Heart left ventricle (tissue), 16 donors: ENCODE measurements around the gene DMRTC2. TPM values are rescaled to one million over a fixed set of nuclear protein-coding genes. Genes with fewer than 3 reads are reported as not detected.
A peak's percentile ranks its signal among the peaks of the same experiment; 100 is the strongest.
"Not testable (repeated sequence)": the region's sequence is repeated elsewhere in the genome, so short reads cannot be mapped to it uniquely, and the experiment has no call there.

ENCODE experiments used
- ATAC-seq, 4 donors: fragments of 200-7000 bp; cut with Tn5 transposase; one replicate each; pipeline ENCODE4 v1.9.1; 2020 to 2022; ENCODE audit warnings: moderate library complexity in 4 of 4, mild to moderate bottlenecking in 3 of 4, moderate number of reproducible peaks in 1 of 4
- DNase-seq, 5 donors: peaks; one replicate each; pipeline ENCODE4 v3.0.0-alpha.2; 2020
- H3K27ac ChIP-seq, 12 donors: fragments of 200-600 bp; sonication (generic) in 4 of 12; one replicate each; pipeline versions ENCODE4 v1.5.0 to v1.8.0; 2016 to 2022; ENCODE audit warnings: mild to moderate bottlenecking in 2 of 12
- H3K27me3 ChIP-seq, 9 donors: fragments of 200-600 bp; sonication (generic) in 2 of 9; one replicate each; pipeline versions ENCODE4 v1.5.1 to v1.8.0; 2016 to 2022; ENCODE audit warnings: mild to moderate bottlenecking in 3 of 9
- H3K36me3 ChIP-seq, 9 donors: fragments of 200-600 bp; sonication (generic) in 2 of 9; one replicate each; pipeline versions ENCODE4 v1.5.0 to v1.8.0; 2018 to 2022; ENCODE audit warnings: mild to moderate bottlenecking in 2 of 9
- H3K4me1 ChIP-seq, 12 donors: fragments of 200-600 bp; sonication (generic) in 4 of 12; one replicate each; pipeline versions ENCODE4 v1.5.0 to v1.8.0; 2016 to 2022; ENCODE audit warnings: mild to moderate bottlenecking in 3 of 12
- H3K4me3 ChIP-seq, 12 donors: fragments of 200-600 bp; sonication (generic) in 4 of 12; one replicate each; pipeline versions ENCODE4 v1.5.0 to v1.8.0; 2017 to 2022; ENCODE audit warnings: mild to moderate bottlenecking in 9 of 12, moderate library complexity in 4 of 12
- H3K9me3 ChIP-seq, 12 donors: fragments of 200-600 bp; sonication (generic) in 4 of 12; one replicate each; pipeline versions ENCODE4 v1.5.0 to v1.8.0; 2016 to 2022; ENCODE audit warnings: mild to moderate bottlenecking in 1 of 12
- CTCF ChIP-seq, 12 donors: fragments of 200-600 bp; sonication (generic) in 4 of 12; IDR thresholded peaks; one replicate each; pipeline versions ENCODE4 v1.5.0 to v1.8.0; 2018 to 2022; ENCODE audit warnings: antibody characterized with exemption in 12 of 12, mild to moderate bottlenecking in 5 of 12
- POLR2A ChIP-seq, 2 donors: fragments of 450-650 bp; IDR thresholded peaks; one replicate each; pipeline ENCODE4 v1.6.1; 2017; ENCODE audit warnings: antibody characterized with exemption in 2 of 2, mild to moderate bottlenecking in 2 of 2, moderate library complexity in 2 of 2
- WGBS, 4 donors: extraction: QIAGEN DNeasy Blood & Tissue Kit in 2 of 4; methylation state at CpG; one replicate each; pipeline versions ENCODE4 v1.1.5 to v1.1.7; 2013 to 2018; 5-methylcytosine and 5-hydroxymethylcytosine counted together
- intact Hi-C, 10 donors: fragments of 100-400 bp; cut with DNase I; formaldehyde crosslinking; loops; one replicate each; pipeline versions ENCODE4 v1.11.1 to v1.14.2; 2022
- polyA plus RNA-seq, 2 donors: library from polyadenylated mRNA; stranded (reverse); fragments of 200-250 nt; gene quantifications; one replicate each; pipeline ENCODE4 v1.2.3, GENCODE V29; 2013
- total RNA-seq, 9 donors: library from RNA; depleted of rRNA in 2 of 9; stranded (reverse); fragments of >200 nt in 2 of 9; fragmentation: NEBNext Ultra II Directional in 3 of 9; extraction: Animal tissue kit (Norgen Biotek cat#: 25700) in 3 of 9; gene quantifications; one replicate each; pipeline versions ENCODE4 v1.1.0 to v1.2.4, GENCODE V29; 2016 to 2023
- donor health status: ischemic (EF 13 %, LVEDD 7.1; RV severe dilation, severe dysfunction).
- donor health status: healthy with polysubstance abuse.
- donor health status: DM: no; HTN: yes; CAD: no.
- donor health status: DM: no; HTN: no; CAD: no.
- donor health status: ischemic (EF 25% LVEDD 6.9; RV normal size, moderate dysfunction).
- donor health status: ischemic (EF 25% LVEDD 5.7; RV mildly dilated, moderate dysfunction).
- donor health status: healthy.
- donor health status: DM: yes; HTN: yes; CAD: no.
- donor health status: ischemic (EF 35%, LVEDD 5.7; RV mildly dilated, moderate dysfunction).
- donor health status: nonischemic (EF 11% LVEDD 7.7; RV severe dilation, severe dysfunction).
- donor health status: DM: yes; HTN: yes; CAD: no.
- donor health status: PGD.
- donor health status: ischemic (EF 29% LVEDD 5.4; RV normal size, mild dysfunction).
- donor health status: nonischemic (EF 23%, LVEDD 6.1; RV moderate dilation, normal function).

Gene DMRTC2
- total and polyA plus RNA-seq, 11 donors: not detected

- DNase-seq (peak in 2 of 5 donors; percentile 45 to 53), ATAC-seq (peak in 3 of 4 donors; percentile 11 to 78 (median 14))
- TF ChIP-seq CTCF (IDR thresholded peaks at IDR 0.05) (no peak), POLR2A (IDR thresholded peaks at IDR 0.05) (no peak)
- Histone ChIP-seq H3K4me1 (peaks cover 0 to 96% (median 20%) of the 10 kb centered on the region in 12 donors), H3K27me3 (no peaks in the 10 kb centered on the region), H3K9me3 (no peaks in the 10 kb centered on the region), H3K4me3 (no peak overlapping the region), H3K27ac (peak overlapping the region in 10 of 12 donors; percentile 3 to 86 (median 48)), H3K36me3 (peaks cover 0 to 55% (median 46%) of the 10 kb centered on the region in 9 donors)
- intact Hi-C loops: loop anchor here (2.0 to 10.0 kb wide), 7 partner anchors 61 to 363 kb away; partner anchors contain the start of gene RABAC1 (in 2 of the 10)
- WGBS, 4 donors: 52 to 59% (median 55%) methylated on average over 9 to 16 of the region's 16 CpGs
Observed at GRCh38 chr19:41871573-41872383, 26.9 kb downstream of the DMRTC2 start.

- intact Hi-C loops: loop anchor here (2.0 to 10.0 kb wide), 7 partner anchors 60 to 362 kb away; partner anchors contain the start of gene RABAC1 (in 2 of the 10)
- no peaks in the 10 kb centered on the region for H3K27me3 ChIP-seq
- WGBS, 4 donors: 90 to 93% (median 91%) methylated on average over 12 of the region's 12 CpGs
- peaks cover 0 to 49% (median 40%) of the 10 kb centered on the region in 9 donors for H3K36me3 ChIP-seq
- peaks cover 0 to 96% (median 20%) of the 10 kb centered on the region in 12 donors for H3K4me1 ChIP-seq
- peak overlapping the region in 7 of 12 donors; percentile 3 to 86 (median 55) for H3K27ac ChIP-seq
- no peaks in the 10 kb centered on the region for H3K9me3 ChIP-seq
- TF ChIP-seq POLR2A (IDR thresholded peaks at IDR 0.05) (no peak), CTCF (IDR thresholded peaks at IDR 0.05) (no peak)
- ATAC-seq (no peak), DNase-seq (no peak)
- no peak overlapping the region for H3K4me3 ChIP-seq
Observed at GRCh38 chr19:41872384-41872774, 27.5 kb downstream of the DMRTC2 start.

GRCh38 chr19:41872775-41873647 is 28.2 kb downstream of the DMRTC2 start:
- no peak for TF ChIP-seq POLR2A (IDR thresholded peaks at IDR 0.05)
- peak; percentile 52 to 72 (median 64) for TF ChIP-seq CTCF (IDR thresholded peaks at IDR 0.05)
- peaks cover 0 to 96% (median 20%) of the 10 kb centered on the region in 12 donors for H3K4me1 ChIP-seq
- DNase-seq (peak; percentile 53 to 84 (median 65)), ATAC-seq (peak; percentile 38 to 71 (median 65))
- H3K27ac ChIP-seq: peak overlapping the region in 4 of 12 donors; percentile 4 to 86 (median 25)
- peaks cover 0 to 43% (median 39%) of the 10 kb centered on the region in 9 donors for H3K36me3 ChIP-seq
- H3K9me3 ChIP-seq: no peaks in the 10 kb centered on the region
- intact Hi-C loops: loop anchor here (1.0 to 10.0 kb wide), 8 partner anchors 59 to 362 kb away; partner anchors contain the start of gene RABAC1 (in 2 of the 10)
- no peak overlapping the region for H3K4me3 ChIP-seq
- WGBS, 4 donors: 54 to 61% (median 54%) methylated on average over 18 of the region's 18 CpGs
- no peaks in the 10 kb centered on the region for H3K27me3 ChIP-seq

- H3K4me3 ChIP-seq, H3K27me3 ChIP-seq, H3K9me3 ChIP-seq, ATAC-seq, DNase-seq: not testable (repeated sequence)
- intact Hi-C loops: loop anchor here in 3 of 10 donors (5.0 to 10.0 kb wide), 3 partner anchors 56 to 359 kb away; no protein-coding TSS in a partner anchor
- peak overlapping the region in 1 of 12 donors; percentile 79 for H3K27ac ChIP-seq
- peaks cover 0 to 14% (median 11%) of the 10 kb centered on the region in 9 donors for H3K36me3 ChIP-seq
- H3K4me1 ChIP-seq: peaks cover 0 to 72% (median 11%) of the 10 kb centered on the region in 12 donors
- 78 to 90% (median 85%) methylated on average over 3 of the region's 3 CpGs for WGBS, 4 donors
Observed at GRCh38 chr19:41875973-41876372, 31.1 kb downstream of the DMRTC2 start.
